ENCODE measurements around the gene TRIM50.
A peak's percentile ranks its signal among the peaks of the same experiment; 100 is the strongest.

TRIM50 gene

GRCh38 chr7:73332447-73332846, 4.6 kb upstream of the TRIM50 start:
- no peaks in the 10 kb centered on the region for H3K79me2 ChIP-seq (ENCODE audit: low read length)
- H3K4me3 ChIP-seq (ENCODE audit: low read length) = no peak overlapping the region
- peaks cover 16% of the 10 kb centered on the region for H3K4me1 ChIP-seq (ENCODE audit: low read length)
- no peaks in the 10 kb centered on the region for H3K36me3 ChIP-seq (replicated peaks; ENCODE audit: insufficient read depth, low read length)
- no peak for DNase-seq
- no peaks in the 10 kb centered on the region for H3K9me2 ChIP-seq (replicated peaks; ENCODE audit: insufficient read depth, low read length)
- no peak overlapping the region for H3K27ac ChIP-seq (ENCODE audit: low read length)
- H3K4me2 ChIP-seq (ENCODE audit: low read depth, low read length) = no peak overlapping the region
- no peaks in the 10 kb centered on the region for H4K20me1 ChIP-seq (ENCODE audit: insufficient read depth, low read length)
- no peaks in the 10 kb centered on the region for H3F3A ChIP-seq (ENCODE audit: insufficient read depth, low read length)
- H3K9me3 ChIP-seq (replicated peaks; ENCODE audit: insufficient read depth, low read length) = no peaks in the 10 kb centered on the region
- TF ChIP-seq CTCF (IDR thresholded peaks at IDR 0.05; ENCODE audit: low read length) (no peak), EZH2 (optimal IDR thresholded peaks at IDR 0.05; ENCODE audit: low read depth, low read length) (no peak), EZH2phosphoT487 (IDR thresholded peaks at IDR 0.05; ENCODE audit: low read length) (no peak)
- H3K27me3 ChIP-seq (replicated peaks; ENCODE audit: insufficient read depth, low read length) = no peaks in the 10 kb centered on the region
- H2AFZ ChIP-seq (ENCODE audit: low read length) = no peak overlapping the region
- H3K9ac ChIP-seq (ENCODE audit: low read length) = no peak overlapping the region

DNA sequence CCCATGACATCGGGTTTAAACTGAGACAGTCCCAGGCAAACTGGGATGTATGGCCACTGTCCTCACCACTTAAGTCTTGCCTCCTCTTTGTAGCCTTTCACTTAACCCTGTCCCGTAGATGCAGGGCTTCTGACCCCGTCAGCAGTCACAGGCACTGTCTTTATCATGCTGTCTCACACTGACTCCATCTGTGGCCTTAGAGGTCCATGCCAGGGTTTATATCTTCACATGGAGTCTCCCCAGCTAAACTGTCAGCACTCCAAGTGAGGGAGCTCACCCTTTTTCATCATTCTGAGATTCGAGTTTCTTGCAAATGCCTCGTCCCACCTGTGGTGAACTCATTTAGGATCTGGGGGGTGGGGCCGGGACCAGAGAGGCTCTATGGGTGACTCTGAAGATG, 2.9 kb upstream of the TRIM50 start:
- Histone ChIP-seq H3K9me3 (replicated peaks; ENCODE audit: insufficient read depth, low read length) (no peaks in the 10 kb centered on the region), H3K4me1 (ENCODE audit: low read length) (peaks cover 16% of the 10 kb centered on the region), H2AFZ (ENCODE audit: low read length) (peak overlapping the region; percentile 65), H3K4me2 (ENCODE audit: low read depth, low read length) (peak overlapping the region; percentile 36; the same call in 1 of the 2 replicates), H3K9ac (ENCODE audit: low read length) (no peak overlapping the region), H3K27ac (ENCODE audit: low read length) (no peak overlapping the region), H3K4me3 (ENCODE audit: low read length) (no peak overlapping the region), H3F3A (ENCODE audit: insufficient read depth, low read length) (no peaks in the 10 kb centered on the region), H3K79me2 (ENCODE audit: low read length) (no peaks in the 10 kb centered on the region), H3K9me2 (replicated peaks; ENCODE audit: insufficient read depth, low read length) (no peaks in the 10 kb centered on the region), H3K36me3 (replicated peaks; ENCODE audit: insufficient read depth, low read length) (no peaks in the 10 kb centered on the region), H4K20me1 (ENCODE audit: insufficient read depth, low read length) (no peaks in the 10 kb centered on the region), H3K27me3 (replicated peaks; ENCODE audit: insufficient read depth, low read length) (no peaks in the 10 kb centered on the region)
- no peak for DNase-seq
- TF ChIP-seq CTCF (IDR thresholded peaks at IDR 0.05; ENCODE audit: low read length) = no peak
- no peak for TF ChIP-seq EZH2 (optimal IDR thresholded peaks at IDR 0.05; ENCODE audit: low read depth, low read length)
- TF ChIP-seq EZH2phosphoT487 (IDR thresholded peaks at IDR 0.05; ENCODE audit: low read length) = no peak

DNA sequence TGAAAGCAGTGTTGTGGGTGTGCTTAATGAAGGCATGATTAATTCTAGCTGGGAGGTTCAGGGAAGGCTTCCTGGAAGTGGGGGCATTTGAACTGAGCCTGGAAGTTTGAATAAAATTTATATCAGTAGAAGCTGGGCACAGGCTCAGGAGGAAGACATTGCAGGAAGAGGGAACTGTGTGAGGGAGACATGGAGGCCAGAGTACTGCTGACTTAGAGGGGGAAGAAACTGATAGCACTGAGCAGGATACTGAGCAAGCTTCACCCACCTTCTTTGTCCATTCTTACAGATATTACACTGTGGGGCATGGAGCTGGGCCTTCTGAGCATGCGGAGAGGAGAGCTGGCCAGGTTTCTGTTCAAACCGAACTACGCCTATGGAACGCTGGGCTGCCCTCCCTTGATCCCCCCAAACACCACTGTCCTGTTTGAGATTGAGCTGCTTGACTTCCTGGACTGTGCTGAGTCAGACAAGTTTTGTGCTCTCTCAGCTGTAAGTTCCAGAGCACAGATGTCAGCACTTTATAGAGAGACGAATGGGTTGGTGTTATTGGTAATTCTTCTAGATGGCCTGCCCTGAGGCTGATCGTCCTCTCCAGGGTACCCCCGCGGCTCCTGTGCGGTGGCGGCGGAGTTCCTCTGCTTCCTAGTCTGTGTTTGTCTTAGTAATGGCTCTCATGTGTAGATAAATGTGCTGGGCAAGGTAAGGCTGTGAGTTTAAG, 2.1 kb upstream of the TRIM50 start:
- H2AFZ ChIP-seq (ENCODE audit: low read length) = peak overlapping the region; percentile 65
- H4K20me1 ChIP-seq (ENCODE audit: insufficient read depth, low read length) = no peaks in the 10 kb centered on the region
- peak overlapping the region; percentile 36; the same call in 1 of the 2 replicates for H3K4me2 ChIP-seq (ENCODE audit: low read depth, low read length)
- H3K9ac ChIP-seq (ENCODE audit: low read length) = no peak overlapping the region; the same call in 1 of the 2 replicates
- no peaks in the 10 kb centered on the region for H3K27me3 ChIP-seq (replicated peaks; ENCODE audit: insufficient read depth, low read length)
- H3K36me3 ChIP-seq (replicated peaks; ENCODE audit: insufficient read depth, low read length) = no peaks in the 10 kb centered on the region
- H3K79me2 ChIP-seq (ENCODE audit: low read length) = no peaks in the 10 kb centered on the region
- peak; percentile 63 for DNase-seq
- no peaks in the 10 kb centered on the region for H3K9me2 ChIP-seq (replicated peaks; ENCODE audit: insufficient read depth, low read length)
- peaks cover 16% of the 10 kb centered on the region for H3K4me1 ChIP-seq (ENCODE audit: low read length)
- no peaks in the 10 kb centered on the region for H3F3A ChIP-seq (ENCODE audit: insufficient read depth, low read length)
- H3K9me3 ChIP-seq (replicated peaks; ENCODE audit: insufficient read depth, low read length) = no peaks in the 10 kb centered on the region
- H3K4me3 ChIP-seq (ENCODE audit: low read length) = no peak overlapping the region
- peak overlapping the region; percentile 7; the same call in 1 of the 2 replicates for H3K27ac ChIP-seq (ENCODE audit: low read length)
- no peak for TF ChIP-seq EZH2phosphoT487 (IDR thresholded peaks at IDR 0.05; ENCODE audit: low read length)
- TF ChIP-seq CTCF (IDR thresholded peaks at IDR 0.05; ENCODE audit: low read length) = no peak
- no peak for TF ChIP-seq EZH2 (optimal IDR thresholded peaks at IDR 0.05; ENCODE audit: low read depth, low read length)

All from MM.1S (cell line).